ENCODE measurements around the gene IRAK2. TPM values are rescaled to one million over a fixed set of nuclear protein-coding genes. Genes with fewer than 3 reads are reported as not detected.

The IRAK2 gene
- total RNA-seq, 1 donor from 2014 or later = 0.69 TPM

- no peak overlapping the region for H3K27ac Mint-ChIP-seq
- H3K27me3 Mint-ChIP-seq (ENCODE audit: low read depth) = no peaks in the 10 kb centered on the region
- H3K4me1 Mint-ChIP-seq = peaks cover 8% of the 10 kb centered on the region
- TF ChIP-seq, protein P1, sequence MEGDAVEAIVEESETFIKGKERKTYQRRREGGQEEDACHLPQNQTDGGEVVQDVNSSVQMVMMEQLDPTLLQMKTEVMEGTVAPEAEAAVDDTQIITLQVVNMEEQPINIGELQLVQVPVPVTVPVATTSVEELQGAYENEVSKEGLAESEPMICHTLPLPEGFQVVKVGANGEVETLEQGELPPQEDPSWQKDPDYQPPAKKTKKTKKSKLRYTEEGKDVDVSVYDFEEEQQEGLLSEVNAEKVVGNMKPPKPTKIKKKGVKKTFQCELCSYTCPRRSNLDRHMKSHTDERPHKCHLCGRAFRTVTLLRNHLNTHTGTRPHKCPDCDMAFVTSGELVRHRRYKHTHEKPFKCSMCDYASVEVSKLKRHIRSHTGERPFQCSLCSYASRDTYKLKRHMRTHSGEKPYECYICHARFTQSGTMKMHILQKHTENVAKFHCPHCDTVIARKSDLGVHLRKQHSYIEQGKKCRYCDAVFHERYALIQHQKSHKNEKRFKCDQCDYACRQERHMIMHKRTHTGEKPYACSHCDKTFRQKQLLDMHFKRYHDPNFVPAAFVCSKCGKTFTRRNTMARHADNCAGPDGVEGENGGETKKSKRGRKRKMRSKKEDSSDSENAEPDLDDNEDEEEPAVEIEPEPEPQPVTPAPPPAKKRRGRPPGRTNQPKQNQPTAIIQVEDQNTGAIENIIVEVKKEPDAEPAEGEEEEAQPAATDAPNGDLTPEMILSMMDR (IDR thresholded peaks at IDR 0.05; ENCODE audit: unreplicated experiment) = no peak
- no peaks in the 10 kb centered on the region for H3K36me3 Mint-ChIP-seq
- H3K4me3 Mint-ChIP-seq = no peak overlapping the region
- H3K9me3 Mint-ChIP-seq = no peaks in the 10 kb centered on the region
- no peak for DNase-seq (ENCODE audit: low spot score in 2 of 2, unreplicated experiment in 2 of 2)
Measured at GRCh38 chr3:10188804-10189556, 24.3 kb downstream of the IRAK2 start.

DNA sequence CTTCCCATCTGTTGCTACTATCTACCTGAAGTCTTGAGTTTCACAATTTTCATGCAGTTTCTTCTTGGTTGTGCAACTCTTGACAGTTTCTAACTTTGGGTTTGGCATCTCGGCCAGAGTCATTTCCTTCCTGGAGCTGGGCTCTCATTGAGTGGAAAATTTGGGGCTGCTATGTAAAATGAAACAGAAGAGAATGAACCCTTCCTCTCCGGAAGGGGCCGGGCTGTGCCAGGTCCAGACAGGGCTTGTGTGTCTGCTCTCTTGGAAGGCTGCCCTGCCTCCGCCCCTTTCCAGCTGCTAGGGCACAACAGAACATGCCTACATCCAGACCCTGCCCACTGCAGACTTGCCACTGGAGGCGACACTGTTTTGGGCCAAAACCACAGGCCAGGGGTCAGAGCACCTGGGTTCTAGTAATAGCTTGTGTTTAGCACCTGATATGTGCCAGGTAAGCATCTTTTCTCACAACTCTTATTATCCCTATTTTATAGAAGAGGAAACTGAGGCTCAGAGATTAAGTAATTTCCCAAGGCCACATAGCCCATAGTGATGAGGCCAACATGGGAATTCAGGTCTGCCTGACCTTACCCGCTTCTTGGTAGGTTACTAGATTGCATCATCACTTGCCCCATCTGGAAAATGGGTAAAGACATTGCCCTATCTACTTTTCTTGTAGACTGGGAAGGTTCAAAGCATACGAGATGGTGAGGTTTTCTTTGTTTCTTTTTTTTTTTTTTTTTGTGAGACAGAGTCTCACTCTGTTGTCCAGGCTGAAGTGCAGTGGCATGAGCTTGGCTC lies 25.0 kb downstream of the IRAK2 start:
- H3K36me3 Mint-ChIP-seq = no peaks in the 10 kb centered on the region
- H3K9me3 Mint-ChIP-seq = no peaks in the 10 kb centered on the region
- no peak overlapping the region for H3K4me3 Mint-ChIP-seq
- TF ChIP-seq, protein P1 (IDR thresholded peaks at IDR 0.05; ENCODE audit: unreplicated experiment) = no peak
- no peak for DNase-seq (ENCODE audit: low spot score in 2 of 2, unreplicated experiment in 2 of 2)
- peaks cover 12% of the 10 kb centered on the region for H3K4me1 Mint-ChIP-seq
- H3K27me3 Mint-ChIP-seq (ENCODE audit: low read depth) = no peaks in the 10 kb centered on the region
- H3K27ac Mint-ChIP-seq = no peak overlapping the region

DNA sequence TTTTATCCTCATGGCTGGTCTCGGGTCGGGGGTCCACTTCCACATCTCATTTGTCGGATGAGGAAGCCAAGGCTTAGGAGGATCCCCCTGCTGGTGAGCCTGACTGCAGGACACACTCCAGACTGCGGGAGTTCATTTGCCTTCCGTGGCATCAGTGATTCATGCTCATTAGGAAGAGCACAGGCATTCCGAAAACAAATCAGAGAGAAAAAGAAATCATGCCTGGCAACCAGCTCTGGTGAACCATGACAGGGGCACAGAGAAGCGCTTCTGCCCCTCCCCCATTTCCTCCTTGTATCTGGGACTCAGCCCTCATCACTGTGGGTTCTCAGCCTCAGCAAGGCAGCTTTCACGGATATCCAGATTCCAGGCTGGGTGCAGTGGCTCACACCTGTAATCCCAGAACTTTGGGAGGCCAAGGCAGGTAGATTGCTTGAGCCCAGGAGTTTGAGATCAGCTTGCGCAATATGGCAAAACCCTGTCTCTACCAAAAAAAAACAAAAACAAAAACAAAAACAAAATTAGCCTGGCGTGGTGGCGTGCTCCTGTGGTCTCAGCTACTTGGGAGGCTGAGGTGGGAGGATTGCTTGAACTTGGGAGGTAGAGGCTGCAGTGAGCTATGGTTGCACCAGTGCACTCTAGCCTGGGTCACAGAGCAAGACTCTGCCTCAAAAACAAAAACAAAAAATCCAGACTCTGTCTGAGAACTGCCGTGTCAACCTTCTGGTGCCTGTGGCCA lies 28.4 kb downstream of the IRAK2 start:
- H3K27ac Mint-ChIP-seq = peak overlapping the region; percentile 12

DNA sequence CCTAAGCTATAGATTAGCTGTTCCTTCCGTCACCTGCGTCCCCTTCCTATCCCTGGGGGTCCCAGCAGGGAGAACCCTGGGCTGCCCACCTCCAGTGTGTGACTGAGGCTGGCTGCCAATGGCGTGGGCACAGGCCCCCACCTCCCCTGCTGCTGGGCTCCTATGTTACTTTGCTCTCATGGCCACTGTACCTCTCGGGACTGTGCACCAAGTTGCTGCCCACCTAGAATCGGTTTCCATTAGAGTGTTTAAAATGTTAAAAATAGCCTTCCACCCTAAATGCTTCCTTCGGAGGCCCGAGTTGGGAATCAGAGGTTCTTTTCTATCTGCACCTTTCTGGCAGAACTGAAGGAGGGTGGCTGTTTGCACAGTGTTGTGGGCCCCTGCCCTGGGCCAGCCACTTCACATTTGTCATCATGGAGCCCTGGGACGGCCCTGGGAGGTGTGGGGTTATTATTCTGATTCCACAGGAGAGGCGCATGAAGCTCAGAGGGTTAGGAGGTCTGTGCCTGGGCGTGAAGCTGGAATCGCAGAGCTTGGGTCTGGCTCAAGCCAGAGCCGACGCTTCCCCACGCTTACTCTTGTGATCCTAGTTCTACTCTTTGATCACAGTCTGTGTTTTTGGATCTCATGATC lies 29.1 kb downstream of the IRAK2 start:
- no peak for DNase-seq (ENCODE audit: low spot score in 2 of 2, unreplicated experiment in 2 of 2)
- no peaks in the 10 kb centered on the region for H3K27me3 Mint-ChIP-seq (ENCODE audit: low read depth)

More for the DNA sequence above, 28.4 kb downstream of the IRAK2 start:
- peaks cover 10% of the 10 kb centered on the region for H3K4me1 Mint-ChIP-seq
- DNase-seq (ENCODE audit: low spot score in 2 of 2, unreplicated experiment in 2 of 2) = no peak
- no peak overlapping the region for H3K4me3 Mint-ChIP-seq
- no peaks in the 10 kb centered on the region for H3K36me3 Mint-ChIP-seq
- H3K27me3 Mint-ChIP-seq (ENCODE audit: low read depth) = no peaks in the 10 kb centered on the region
- TF ChIP-seq, protein P1 (IDR thresholded peaks at IDR 0.05; ENCODE audit: unreplicated experiment) = no peak
- no peaks in the 10 kb centered on the region for H3K9me3 Mint-ChIP-seq

More for the DNA sequence above, 29.1 kb downstream of the IRAK2 start:
- Mint-ChIP-seq H3K4me1 (peaks cover 10% of the 10 kb centered on the region), H3K9me3 (no peaks in the 10 kb centered on the region), H3K27ac (peak overlapping the region; percentile 39), H3K4me3 (no peak overlapping the region), H3K36me3 (no peaks in the 10 kb centered on the region)
- TF ChIP-seq, protein P1 (IDR thresholded peaks at IDR 0.05; ENCODE audit: unreplicated experiment) = no peak

Measured in mesothelial cell of epicardium (in vitro differentiated cells).